Gastrocnemius medialis (tissue), 4 donors: ENCODE results near the gene HFE. TPM values are rescaled to one million over a fixed set of nuclear protein-coding genes. Genes with fewer than 3 reads are reported as not detected.
"Not testable (repeated sequence)": the region's sequence is repeated elsewhere in the genome, so short reads cannot be mapped to it uniquely, and the experiment has no call there.

Experiments used
- ATAC-seq, 2 donors: fragments of 150-250 bp; one replicate each; pipeline ENCODE4 v1.9.1; 2016
- DNase-seq, 2 donors: peaks; one replicate each; pipeline ENCODE4 v3.0.0-alpha.2; 2019
- H3K27ac ChIP-seq, 4 donors: fragments of 200-600 bp; sonication (generic); 1 replicate in 1 of 4; 2 replicates in 3 of 4; pipeline ENCODE4 v1.5.1; 2016 to 2018; ENCODE audit warnings: mild to moderate bottlenecking in 2 of 4, moderate library complexity in 1 of 4
- H3K27me3 ChIP-seq, 3 donors: fragments of 200-600 bp; sonication (generic) in 2 of 3; 1 replicate in 1 of 3; 2 replicates in 2 of 3; pipeline versions ENCODE4 v1.5.1 to v1.6.0; 2016 to 2019; ENCODE audit warnings: mild to moderate bottlenecking in 1 of 3, moderate library complexity in 1 of 3
- H3K36me3 ChIP-seq, 2 donors: fragments of 200-600 bp; sonication (generic) in 1 of 2; one replicate each; pipeline ENCODE4 v1.5.1; 2017 to 2018
- H3K4me1 ChIP-seq, 2 donors: fragments of 200-600 bp; sonication (generic) in 1 of 2; one replicate each; pipeline ENCODE4 v1.5.1; 2016 to 2017; ENCODE audit warnings: mild to moderate bottlenecking in 2 of 2
- H3K4me3 ChIP-seq, 4 donors: fragments of 200-600 bp; sonication (generic) in 3 of 4; 1 replicate in 1 of 4; 2 replicates in 3 of 4; pipeline ENCODE4 v1.5.1; 2016 to 2019; ENCODE audit warnings: mild to moderate bottlenecking in 2 of 4
- H3K9me3 ChIP-seq, 3 donors: fragments of 200-600 bp; sonication (generic) in 2 of 3; 1 replicate in 1 of 3; 2 replicates in 2 of 3; pipeline ENCODE4 v1.5.1; 2016 to 2019
- POLR2A ChIP-seq, 2 donors: fragments of 450-650 bp; IDR thresholded peaks; one replicate each; pipeline ENCODE4 v1.6.1; 2017; ENCODE audit warnings: antibody characterized with exemption in 2 of 2, mild to moderate bottlenecking in 2 of 2, moderate library complexity in 2 of 2
- in situ Hi-C, 4 donors: fragments of 200-750 bp; cut with MboI; loops; one replicate each; pipeline versions ENCODE4 v1.15.0 to v1.8.0; 2017; ENCODE audit warnings: low sequenced_read_pairs in 4 of 4
- intact Hi-C: fragments of 100-400 bp; cut with DNase I; formaldehyde crosslinking; loops from one replicate; pipeline ENCODE4 v1.15.1; 2023; ENCODE audit warnings: low total_unique reads
- total RNA-seq, 4 donors: library from RNA; depleted of rRNA; stranded (reverse); fragments of >200 nt; gene quantifications; one replicate each; pipeline versions ENCODE4 v1.1.0 to v1.2.3, GENCODE V29; 2016
- TF ChIP-seq, protein P1 (sequence below), 5 experiments: fragments of 450-650 bp in 3 of 5; fragments of 200-600 bp in 2 of 5; sonication (generic) in 2 of 5; IDR thresholded peaks in 4 of 5; conservative IDR thresholded peaks in 1 of 5; 1 replicate in 4 of 5; 2 replicates in 1 of 5; pipeline ENCODE4 v1.5.1; 2016 to 2019; ENCODE audit warnings: antibody characterized with exemption in 5 of 5, mild to moderate bottlenecking in 3 of 5, moderate library complexity in 3 of 5

Gene HFE
- total RNA-seq, 4 donors from 2014 or later, result 0.10 to 2.0 (median 1.6) TPM

DNA sequence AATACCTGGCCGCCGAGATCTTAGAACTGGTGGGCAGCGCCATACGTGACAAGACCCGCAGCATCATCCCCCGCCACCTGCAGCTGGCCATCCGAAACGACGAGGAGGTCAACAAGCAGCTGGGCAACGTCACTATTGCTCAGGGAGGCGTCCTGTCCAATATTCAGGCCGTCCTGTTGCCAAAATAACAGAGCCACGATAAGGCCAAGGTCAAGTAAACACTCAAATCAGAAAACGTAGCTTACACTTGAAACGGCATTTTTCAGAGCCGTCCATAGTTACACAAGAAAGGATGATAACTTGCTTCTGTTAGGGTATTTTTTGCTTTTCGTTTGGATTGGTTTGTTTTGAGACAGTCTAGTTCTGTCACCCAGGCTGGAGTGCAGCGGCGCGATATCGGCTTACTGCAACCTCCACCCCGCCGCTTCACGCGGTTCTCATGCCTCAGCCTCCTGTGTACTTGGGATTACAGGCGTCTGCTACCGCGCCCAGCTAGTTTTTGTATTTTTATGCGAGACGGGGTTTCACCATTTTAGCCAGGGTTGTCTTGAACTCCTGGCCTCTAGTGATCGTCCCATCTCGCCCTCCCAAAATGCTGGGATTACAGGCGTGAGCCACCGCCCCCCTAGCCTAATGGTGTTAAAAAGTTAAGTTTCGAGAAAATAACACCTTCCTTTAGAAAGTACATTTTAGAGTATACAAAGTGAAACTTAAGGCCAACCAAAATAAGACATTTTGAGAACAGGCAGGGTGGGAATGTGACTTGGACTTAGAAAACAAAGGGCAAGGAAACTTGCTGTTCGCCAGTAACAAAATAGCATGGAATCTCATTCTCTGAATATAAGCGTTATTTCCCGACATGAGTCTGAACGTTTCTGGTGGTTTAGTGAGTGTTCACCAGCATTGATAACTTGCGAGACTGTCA lies 42.8 kb upstream of the HFE start:
- DNase-seq (peak; percentile 27 to 49), ATAC-seq (peak; percentile 28 to 49)
- Histone ChIP-seq H3K9me3 (no peaks in the 10 kb centered on the region), H3K4me1 (peaks cover 11 to 13% of the 10 kb centered on the region in 2 donors), H3K27ac (peak overlapping the region; percentile 86 to 92 (median 88)), H3K4me3 (peak overlapping the region; percentile 54 to 68 (median 62)), H3K27me3 (peaks cover 0 to 39% (median 0%) of the 10 kb centered on the region in 3 donors), H3K36me3 (no peaks in the 10 kb centered on the region)
- intact Hi-C loops (no loop called here), in situ Hi-C loops (loop anchor here (10.0 to 25.0 kb wide), 4 partner anchors 70 to 1793 kb away; a partner anchor contains a TSS)
- TF ChIP-seq POLR2A (IDR thresholded peaks at IDR 0.05), result no peak
- TF ChIP-seq, protein P1, sequence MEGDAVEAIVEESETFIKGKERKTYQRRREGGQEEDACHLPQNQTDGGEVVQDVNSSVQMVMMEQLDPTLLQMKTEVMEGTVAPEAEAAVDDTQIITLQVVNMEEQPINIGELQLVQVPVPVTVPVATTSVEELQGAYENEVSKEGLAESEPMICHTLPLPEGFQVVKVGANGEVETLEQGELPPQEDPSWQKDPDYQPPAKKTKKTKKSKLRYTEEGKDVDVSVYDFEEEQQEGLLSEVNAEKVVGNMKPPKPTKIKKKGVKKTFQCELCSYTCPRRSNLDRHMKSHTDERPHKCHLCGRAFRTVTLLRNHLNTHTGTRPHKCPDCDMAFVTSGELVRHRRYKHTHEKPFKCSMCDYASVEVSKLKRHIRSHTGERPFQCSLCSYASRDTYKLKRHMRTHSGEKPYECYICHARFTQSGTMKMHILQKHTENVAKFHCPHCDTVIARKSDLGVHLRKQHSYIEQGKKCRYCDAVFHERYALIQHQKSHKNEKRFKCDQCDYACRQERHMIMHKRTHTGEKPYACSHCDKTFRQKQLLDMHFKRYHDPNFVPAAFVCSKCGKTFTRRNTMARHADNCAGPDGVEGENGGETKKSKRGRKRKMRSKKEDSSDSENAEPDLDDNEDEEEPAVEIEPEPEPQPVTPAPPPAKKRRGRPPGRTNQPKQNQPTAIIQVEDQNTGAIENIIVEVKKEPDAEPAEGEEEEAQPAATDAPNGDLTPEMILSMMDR (IDR thresholded peaks at IDR 0.05 in 4 of 5, conservative IDR thresholded peaks at IDR 0.05 in 1 of 5), result no peak

DNA sequence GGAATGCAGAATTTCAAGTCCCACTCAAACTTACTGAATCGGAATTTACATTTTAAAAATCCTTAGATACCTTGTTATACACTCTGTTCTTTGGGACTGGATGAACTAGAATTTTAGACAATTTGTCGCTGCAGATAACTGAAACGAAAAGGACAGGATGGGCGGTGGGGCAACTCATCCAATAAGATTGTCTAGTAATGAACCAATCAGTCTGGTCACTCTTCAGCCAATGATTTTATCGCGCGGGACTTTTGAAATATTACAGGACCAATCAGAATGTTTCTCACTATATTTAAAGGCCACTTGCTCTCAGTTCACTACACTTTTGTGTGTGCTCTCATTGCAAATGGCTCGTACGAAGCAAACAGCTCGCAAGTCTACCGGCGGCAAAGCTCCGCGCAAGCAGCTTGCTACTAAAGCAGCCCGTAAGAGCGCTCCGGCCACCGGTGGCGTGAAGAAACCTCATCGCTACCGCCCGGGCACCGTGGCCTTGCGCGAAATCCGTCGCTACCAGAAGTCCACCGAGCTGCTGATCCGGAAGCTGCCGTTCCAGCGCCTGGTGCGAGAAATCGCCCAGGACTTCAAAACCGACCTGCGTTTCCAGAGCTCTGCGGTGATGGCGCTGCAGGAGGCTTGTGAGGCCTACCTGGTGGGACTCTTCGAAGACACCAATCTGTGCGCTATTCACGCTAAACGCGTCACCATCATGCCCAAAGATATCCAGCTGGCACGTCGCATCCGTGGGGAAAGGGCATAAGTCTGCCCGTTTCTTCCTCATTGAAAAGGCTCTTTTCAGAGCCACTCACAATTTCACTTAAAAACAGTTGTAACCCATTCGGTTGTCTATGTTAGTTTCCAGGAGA lies 41.9 kb upstream of the HFE start:
- intact Hi-C loops (no loop called here), in situ Hi-C loops (loop anchor here (10.0 to 25.0 kb wide), 4 partner anchors 70 to 1792 kb away; a partner anchor contains a TSS)
- TF ChIP-seq, protein P1 (IDR thresholded peaks at IDR 0.05 in 4 of 5, conservative IDR thresholded peaks at IDR 0.05 in 1 of 5), result no peak
- peak; percentile 40 to 71 for TF ChIP-seq POLR2A (IDR thresholded peaks at IDR 0.05)
- ATAC-seq, result peak; percentile 69 to 71
- Histone ChIP-seq H3K4me1 (peaks cover 11 to 13% of the 10 kb centered on the region in 2 donors), H3K9me3 (no peaks in the 10 kb centered on the region), H3K27me3 (peaks cover 0 to 36% (median 0%) of the 10 kb centered on the region in 3 donors), H3K4me3 (peak overlapping the region; percentile 54 to 68 (median 62)), H3K36me3 (no peaks in the 10 kb centered on the region), H3K27ac (peak overlapping the region; percentile 86 to 92 (median 88))
- peak; percentile 72 to 84 for DNase-seq

DNA sequence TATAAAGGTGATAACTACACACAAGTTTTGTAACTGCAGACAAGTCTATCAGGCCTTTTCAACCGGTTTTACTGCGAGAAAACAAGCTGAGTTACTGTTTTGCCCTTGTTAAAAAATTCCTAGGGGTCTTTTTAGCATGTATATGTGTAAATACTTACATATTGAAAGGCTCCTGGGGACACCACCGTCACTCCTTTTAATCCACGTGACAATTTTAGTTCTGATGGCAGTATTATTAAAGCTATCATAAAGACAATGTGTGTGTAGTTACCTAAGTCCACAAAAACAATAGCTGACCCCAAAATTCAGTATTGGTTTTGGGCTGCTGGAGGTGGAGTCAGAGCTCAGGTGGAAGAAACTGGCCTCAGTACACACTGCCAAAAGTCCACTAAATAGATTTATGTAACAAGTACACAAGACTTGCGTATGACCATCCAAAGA lies 41.3 kb upstream of the HFE start:
- Histone ChIP-seq H3K36me3 (no peaks in the 10 kb centered on the region), H3K4me1 (peaks cover 11 to 13% of the 10 kb centered on the region in 2 donors), H3K9me3 (no peaks in the 10 kb centered on the region), H3K27me3 (peaks cover 0 to 32% (median 0%) of the 10 kb centered on the region in 3 donors), H3K4me3 (peak overlapping the region in 1 of 4 donors; percentile 68), H3K27ac (no peak overlapping the region)
- in situ Hi-C loops (loop anchor here (10.0 to 25.0 kb wide), 4 partner anchors 69 to 1791 kb away; a partner anchor contains a TSS), intact Hi-C loops (no loop called here)
- ATAC-seq (no peak), DNase-seq (no peak)
- TF ChIP-seq, protein P1 (IDR thresholded peaks at IDR 0.05 in 4 of 5, conservative IDR thresholded peaks at IDR 0.05 in 1 of 5), result no peak
- no peak for TF ChIP-seq POLR2A (IDR thresholded peaks at IDR 0.05)

DNA sequence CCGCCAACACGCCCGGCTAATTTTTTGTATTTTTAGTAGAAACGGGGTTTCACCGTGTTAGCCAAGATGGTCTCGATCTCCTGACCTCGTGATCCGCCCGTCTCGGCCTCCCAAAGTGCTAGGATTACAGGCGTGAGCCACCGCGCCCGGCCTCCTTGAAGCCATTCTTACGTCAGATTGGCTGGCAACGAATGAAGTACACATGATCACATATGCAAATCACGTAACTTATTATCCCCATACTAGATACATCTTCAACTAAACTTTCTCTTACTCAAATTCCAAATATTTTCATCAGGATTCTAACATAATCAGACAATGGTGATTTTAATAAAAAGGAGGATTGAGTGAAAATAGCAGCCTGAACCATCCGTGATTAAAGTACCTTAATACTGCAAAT lies 39.9 kb upstream of the HFE start:
- Histone ChIP-seq H3K27me3 (peaks cover 0 to 24% (median 0%) of the 10 kb centered on the region in 3 donors), H3K4me1 (peaks cover 11 to 13% of the 10 kb centered on the region in 2 donors)
- intact Hi-C loops, DNase-seq, H3K27ac ChIP-seq, H3K4me3 ChIP-seq, H3K9me3 ChIP-seq, ATAC-seq, H3K36me3 ChIP-seq: not testable (repeated sequence)
- in situ Hi-C loops, result loop anchor here (10.0 to 25.0 kb wide), 4 partner anchors 67 to 1790 kb away; a partner anchor contains a TSS
